NCI-H2107 treated with DMSO at 0.1 percent for 48 hours (cell line): Measurements from ENCODE around the gene CSRNP3.

Source experiments
- DNase-seq: peaks from one replicate; lab custom pipeline; 2025; ENCODE audit not compliant: unreplicated experiment; lab: John Stamatoyannopoulos, UW

CSRNP3 gene, protein sequence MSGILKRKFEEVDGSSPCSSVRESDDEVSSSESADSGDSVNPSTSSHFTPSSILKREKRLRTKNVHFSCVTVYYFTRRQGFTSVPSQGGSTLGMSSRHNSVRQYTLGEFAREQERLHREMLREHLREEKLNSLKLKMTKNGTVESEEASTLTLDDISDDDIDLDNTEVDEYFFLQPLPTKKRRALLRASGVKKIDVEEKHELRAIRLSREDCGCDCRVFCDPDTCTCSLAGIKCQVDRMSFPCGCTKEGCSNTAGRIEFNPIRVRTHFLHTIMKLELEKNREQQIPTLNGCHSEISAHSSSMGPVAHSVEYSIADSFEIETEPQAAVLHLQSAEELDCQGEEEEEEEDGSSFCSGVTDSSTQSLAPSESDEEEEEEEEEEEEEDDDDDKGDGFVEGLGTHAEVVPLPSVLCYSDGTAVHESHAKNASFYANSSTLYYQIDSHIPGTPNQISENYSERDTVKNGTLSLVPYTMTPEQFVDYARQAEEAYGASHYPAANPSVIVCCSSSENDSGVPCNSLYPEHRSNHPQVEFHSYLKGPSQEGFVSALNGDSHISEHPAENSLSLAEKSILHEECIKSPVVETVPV

DNA sequence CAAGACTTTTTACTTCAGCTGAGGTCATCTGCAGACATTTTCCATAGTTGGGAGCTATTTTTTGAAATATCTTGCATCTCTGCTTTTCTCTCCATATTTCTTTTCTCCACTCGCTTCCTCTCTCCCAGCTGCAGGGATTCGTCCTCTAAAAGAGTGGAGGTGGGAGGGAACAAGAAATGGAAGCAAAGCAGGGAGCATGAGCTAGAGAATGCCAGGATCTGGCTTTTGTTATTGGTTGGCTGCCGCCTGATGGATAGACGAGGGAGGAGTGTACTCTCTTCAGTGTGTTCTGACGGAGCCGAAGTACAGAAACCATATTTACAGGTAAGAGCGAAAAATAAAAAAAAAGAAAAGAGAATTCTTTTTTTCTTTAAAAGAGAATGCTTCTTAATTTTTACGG is at the start of gene CSRNP3:
Gene CSRNP3, plus strand, starts transcription at position 282 of the 400 bp plus-strand sequence. CDS start 125,368 bp downstream, outside the sequence.
- peak; percentile 97 for DNase-seq

DNA sequence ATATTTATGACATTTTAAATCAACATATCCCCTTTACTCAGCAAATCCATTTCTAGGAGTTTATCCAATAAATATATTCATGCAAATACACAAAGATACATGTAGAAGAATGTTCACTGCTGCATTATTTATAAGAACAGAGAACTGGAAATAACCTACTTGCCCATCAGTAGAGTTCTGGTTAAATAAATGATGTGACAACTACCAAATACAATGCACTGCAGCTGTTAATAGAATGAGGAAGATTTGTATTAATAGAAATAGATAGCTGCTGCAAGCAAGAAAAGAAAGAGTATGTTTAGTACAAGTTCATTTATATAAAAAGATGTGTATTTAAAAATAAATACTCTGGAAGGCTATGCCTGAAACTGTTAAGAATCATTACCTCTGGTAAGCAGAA is 49.3 kb upstream of the CSRNP3 start:
- DNase-seq = no peak

DNA sequence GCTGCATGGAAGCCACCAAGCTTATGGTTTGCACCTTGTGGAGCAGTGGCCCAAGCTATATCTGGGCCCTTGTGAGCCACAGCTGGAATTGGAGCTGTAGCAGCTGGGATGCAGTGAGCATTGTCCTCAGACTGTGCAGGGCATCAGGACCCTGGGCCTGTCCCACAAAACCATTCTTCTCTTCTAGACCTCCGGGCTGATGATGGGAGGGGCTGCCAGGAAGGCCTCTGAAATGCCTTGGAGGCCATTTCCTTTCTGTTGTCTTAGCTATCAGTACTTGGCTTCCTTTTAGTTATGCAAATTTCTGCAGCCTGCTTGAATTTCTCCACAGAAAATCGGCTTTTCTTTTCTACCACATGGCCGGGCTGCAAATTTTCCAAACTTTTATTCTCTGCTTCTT is 46.4 kb upstream of the CSRNP3 start:
- no peak for DNase-seq

DNA sequence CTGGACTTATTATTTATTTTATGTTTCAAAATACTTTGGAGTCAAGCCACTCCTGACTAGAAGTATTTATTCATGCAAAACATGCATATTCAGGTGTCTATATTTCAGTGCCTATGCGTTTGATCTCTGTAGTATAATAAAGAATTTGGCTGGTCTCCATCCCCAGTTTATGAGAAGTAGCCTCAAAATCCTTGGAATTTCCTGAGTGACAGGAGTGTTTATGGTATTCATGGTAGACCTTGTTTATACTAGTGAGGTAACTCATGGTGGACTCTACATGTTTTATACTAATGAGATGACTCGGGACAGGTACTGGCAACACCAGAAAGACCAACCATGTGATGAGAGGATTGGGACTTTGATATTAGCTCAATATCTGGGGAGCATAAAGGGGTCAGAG is 43.9 kb upstream of the CSRNP3 start:
- DNase-seq = no peak

DNA sequence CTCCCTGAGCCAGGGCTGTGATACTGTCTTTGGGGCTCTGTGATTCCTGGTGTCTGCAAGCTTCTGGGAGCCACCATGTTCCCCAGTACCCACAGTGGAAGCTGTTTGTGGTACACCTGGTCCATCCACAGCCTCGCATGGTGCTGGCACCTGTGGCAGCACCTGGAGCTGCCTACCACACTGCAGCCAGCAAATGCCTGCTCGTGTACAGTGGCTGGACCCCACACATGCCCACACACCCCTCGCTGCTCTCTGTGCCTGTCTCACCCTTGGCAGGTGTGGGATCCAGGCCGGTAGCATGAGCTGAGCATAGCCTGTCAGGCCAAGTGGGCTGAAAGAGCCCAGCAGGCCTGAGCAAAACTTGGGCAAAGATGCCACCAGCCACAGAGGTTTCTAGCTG is 41.8 kb upstream of the CSRNP3 start:
- DNase-seq = no peak

DNA sequence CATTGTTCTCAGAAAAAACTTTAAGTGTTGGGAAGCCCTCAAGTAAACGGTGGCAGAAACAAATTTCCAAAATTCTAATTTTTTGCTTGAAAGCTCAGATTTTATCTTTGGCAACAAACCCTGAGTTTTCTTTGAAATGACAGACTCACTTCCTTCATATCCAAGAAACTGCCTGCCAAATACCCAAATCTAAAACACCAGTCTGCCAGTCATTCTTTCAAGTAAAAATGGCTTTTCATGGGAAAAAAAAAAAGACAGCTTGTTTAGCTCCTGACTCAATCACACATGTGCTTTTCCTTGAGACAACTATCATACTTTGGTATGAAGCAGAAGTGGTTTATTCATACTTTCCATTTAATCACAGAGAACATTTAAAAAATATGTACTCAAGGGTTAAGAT is 40.6 kb upstream of the CSRNP3 start:
- DNase-seq = no peak

DNA sequence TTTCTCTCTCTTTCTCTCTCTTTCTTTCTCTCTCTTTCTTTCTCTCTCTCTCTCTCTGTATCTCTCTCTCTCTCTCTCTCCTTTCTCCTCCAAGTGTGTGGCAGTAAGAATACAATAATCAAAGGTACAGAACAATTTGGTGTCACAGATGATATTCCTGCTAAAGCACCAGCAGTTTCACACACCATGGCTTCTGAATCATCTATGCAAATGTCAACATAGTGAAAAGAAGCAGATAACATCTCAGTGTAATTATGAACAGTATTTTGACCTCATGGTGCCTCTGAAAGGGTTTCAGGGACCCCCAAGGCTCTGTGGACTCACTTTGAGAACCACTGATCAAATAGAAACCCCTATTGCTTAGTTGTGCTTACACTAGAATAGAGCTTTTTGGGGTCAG is 38.5 kb upstream of the CSRNP3 start:
- no peak for DNase-seq

DNA sequence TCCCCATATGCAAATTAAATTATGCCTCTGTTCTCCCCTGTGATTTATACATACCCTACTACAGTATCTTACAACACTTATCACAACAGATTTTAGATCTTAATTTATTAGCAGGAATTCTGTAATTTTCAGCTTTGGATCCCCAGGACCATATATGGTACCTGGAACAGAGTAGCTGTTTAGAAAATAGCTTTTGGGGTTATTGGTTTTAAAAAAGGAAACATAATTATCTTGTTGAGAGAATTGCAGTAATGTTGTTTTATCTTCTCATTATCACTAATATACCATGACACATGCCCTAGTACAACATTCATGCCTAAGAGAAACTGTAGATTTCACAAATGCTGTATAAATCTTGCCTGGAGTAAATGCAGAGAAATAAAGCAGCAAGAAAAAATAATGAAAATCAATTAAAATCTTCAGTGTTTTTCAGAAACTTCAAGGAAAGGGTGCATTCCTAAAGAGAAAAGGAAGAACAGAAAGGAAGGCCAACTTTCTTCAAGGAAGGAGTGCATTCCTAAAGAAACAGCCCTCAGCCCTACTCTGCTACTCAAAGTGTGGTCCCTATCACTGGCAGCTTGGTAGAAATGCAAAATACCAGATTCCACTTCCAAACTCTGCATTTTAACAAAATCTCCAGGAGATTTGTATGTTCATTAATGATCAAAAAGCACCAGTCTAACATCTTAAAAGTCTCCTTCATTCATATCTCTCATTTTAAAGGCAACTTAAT is 37.1 kb upstream of the CSRNP3 start:
- DNase-seq = no peak

DNA sequence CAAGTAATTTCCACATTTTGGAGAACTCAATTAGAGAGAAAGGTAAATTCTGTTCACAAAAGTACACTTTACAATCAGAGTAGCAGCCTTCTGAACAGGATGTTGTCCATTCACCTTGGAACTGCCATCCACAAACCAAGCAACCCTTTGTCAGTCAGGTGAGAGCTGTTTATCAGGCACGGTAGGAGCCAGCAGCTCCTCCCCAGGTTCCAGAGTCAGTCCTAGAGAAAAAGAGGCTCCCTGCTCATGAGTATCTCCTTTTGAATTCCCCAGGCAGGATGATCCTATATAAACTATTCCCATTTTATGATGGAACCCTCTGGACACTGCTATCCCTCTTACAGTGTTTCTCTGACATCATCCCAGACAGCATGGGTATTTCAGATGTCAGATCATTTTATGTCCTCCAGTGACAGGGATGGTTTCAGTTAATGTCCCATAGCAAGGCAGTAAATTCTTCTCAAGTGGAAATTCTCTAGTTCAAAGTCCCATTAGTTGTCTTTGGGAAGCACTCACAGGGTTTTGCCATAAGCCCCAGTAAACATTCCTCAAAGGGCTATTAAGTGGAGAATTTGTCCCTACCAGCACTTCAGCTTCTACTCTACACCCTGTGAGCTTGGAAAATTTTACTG is 34.5 kb upstream of the CSRNP3 start:
- DNase-seq = no peak

DNA sequence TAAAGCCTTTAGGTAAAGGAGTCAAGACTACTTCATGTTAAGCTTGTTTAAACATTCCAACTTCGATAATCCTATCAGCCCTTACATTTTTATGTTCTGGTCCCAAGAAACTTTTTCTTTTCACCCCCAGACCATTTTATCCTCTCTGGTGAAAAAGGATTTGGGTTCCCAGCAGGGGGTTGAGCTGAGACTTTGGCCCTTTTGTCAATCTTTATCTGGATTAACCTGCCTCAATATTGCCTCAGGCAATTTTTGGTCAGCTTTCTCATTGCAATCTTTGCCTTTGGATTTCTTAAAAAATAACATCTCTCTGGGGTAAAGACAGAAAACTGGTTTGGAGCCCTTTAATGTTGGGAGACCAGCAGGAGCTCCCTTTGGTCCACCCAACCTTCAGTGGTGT is 33.9 kb upstream of the CSRNP3 start:
- no peak for DNase-seq

DNA sequence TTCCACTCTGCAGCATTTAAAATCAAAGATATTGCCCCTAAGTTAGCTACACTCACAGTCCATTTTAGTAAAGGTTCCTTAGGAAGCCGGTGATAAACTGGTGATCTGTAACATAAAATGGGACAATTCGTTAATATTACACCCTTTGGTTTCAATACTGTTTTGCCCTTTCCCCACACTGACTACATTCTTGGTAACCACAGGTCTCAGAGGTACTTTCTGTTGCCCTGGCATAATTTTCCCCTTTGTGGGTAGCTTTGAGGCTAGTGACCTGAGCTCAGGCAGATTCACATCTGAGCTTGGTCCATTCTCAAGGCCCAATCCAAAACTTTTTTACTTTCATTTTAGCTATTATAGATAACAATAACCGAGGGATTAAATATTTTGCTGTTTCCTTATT is 32.9 kb upstream of the CSRNP3 start:
- DNase-seq = no peak

DNA sequence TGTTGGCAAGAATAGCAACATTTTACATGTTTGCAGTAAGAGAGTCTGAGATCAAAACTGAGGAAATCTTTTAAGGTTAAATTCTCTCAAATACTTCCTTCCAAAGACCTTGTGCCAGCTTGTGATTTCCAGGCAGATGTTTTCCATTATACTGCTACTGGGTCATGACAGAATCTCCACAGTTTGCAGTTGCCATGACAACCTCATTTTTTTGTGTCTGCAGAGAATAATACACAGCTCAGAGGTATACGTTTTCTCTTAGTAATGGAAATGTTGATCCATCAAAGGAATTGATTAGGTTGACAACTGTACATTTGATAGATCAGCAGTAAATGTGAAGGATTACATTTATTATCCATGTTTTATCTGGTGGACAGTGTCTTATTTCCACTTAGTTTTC is 29.1 kb upstream of the CSRNP3 start:
- DNase-seq = no peak

DNA sequence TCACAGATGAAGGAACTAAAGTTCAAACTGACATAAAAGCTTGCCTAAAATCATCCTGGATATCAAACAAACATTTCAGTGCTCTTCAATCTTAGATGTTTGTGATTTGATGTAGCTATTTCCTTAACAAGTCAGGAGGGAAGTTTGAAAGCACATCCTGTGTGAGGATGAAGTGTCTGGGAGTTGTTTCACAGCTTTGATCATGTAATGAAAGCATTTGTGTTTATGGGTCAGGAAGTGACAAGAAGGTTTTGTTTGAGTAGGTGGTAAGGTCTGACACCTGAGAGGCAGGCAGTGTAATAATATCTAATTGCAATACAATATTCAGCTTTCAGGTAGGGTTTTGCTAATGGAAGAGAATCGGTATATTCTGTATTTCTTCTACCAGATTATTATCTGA is 26.0 kb upstream of the CSRNP3 start:
- no peak for DNase-seq

DNA sequence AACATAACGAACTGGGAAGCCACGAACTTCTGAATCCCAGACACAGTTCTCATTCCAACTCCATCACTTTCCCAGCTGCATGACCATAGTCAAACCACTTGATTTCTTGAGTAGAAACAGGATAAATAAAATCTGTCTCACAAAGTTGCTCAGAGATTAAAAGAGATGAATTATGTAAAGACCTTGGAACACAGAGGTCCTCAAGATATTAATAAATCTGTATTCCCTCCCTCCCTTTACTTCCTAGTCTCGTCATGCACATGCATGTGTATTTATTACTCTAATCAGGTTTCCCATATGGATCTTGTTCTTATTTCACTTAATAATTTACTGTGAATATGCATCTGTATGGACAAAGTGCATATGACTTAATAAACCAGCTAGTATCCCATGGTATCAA is 21.1 kb upstream of the CSRNP3 start:
- DNase-seq = no peak

DNA sequence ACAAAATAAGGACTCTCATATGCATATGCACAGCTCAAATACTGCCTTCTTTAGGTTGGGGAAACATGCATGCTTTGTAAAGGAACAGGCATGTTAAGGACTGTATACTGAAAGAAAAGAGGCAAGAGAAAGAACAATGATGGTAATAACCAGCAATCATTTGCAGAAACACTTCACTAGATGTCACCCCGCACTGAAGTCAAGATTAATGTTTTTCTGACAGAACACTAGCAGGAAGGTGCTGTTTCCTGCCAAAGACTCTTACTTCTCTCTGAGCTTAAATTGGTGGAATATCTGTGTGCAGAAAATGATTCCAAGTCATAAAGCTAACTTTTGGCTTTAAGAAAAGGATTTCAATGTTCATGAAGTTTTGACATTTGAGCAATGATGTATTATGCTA is 19.3 kb upstream of the CSRNP3 start:
- peak; percentile 18 for DNase-seq

DNA sequence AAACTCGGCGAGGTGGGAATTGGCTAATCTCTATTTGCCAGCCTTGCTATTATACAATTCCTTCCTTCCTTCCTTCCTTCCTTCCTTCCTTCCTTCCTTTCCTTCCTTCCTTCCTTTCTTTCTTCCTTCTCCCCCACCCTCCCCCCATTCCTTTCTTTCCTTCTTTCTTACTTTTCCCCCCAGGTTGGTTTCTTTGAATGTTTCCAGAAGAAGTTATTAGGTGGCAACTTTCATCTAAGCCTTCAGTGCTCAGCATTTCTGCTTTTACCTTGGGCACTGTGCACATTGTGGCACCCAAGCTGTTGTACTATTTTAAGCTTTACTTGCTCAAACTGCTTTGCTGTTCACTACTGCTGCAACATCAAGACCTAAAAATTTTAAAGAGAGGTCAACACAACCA is 17.2 kb upstream of the CSRNP3 start:
- no peak for DNase-seq

DNA sequence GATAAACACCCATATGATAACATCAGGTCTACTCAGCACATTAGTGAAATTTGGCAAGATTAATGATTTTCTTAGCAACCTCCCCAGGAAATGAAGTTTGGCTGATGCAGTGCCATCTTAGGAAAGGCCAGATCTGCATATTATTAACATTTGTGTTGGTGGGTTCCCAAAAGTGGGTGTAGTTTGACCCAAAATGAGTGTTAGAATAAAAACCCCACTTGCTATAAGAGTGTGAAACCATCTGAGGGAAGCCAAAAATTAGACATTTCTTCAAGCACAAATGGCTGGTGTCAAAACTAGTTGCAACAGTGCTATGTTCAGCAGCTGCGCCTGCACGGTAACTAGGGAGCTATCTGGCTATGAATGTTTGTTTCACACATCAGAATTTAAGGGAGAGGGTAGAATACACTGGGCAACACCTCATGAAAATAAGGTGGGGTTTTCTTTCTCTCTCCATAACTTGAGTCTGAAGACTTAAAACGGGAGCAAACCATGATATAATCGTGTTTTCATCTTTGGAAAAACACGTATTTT is 15.9 kb upstream of the CSRNP3 start:
- no peak for DNase-seq

DNA sequence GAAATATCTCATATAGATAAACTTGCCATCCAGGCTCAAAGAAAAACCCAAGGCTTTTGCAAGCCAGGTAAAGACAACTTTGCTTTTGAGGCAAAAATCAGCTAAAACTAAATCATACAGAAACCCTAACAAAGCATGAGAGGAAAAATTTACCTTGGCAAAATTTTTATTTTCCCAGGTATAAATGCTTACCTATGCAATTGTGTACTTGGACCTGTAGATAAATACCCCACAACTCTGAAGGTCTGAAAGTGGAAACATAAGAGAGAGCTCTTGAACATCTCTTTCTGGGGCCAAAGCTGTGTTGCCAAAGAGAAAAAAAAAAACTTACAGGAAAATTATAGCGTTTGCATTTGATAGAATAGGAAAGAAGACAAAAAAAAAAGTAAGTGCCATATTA is 14.6 kb upstream of the CSRNP3 start:
- DNase-seq = no peak

DNA sequence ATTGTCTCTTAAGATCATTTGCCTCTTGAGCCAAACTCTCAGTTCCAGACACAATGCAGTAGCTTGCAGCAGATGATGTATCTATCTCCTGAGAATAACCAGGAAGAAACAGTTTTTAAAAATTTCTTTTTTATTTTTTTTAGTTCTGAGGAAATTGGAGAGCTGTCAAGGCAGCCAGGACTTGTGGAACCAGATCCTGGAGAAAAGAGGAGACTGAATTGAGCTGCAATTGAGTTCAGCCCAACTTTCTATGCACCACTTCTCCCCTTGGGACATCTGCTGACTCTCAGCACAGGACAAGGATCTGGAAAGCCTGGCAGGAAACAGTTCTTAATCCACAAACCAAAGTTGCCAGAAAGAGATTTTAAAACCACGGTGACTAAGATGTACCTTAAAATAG is 13.5 kb upstream of the CSRNP3 start:
- DNase-seq = no peak

DNA sequence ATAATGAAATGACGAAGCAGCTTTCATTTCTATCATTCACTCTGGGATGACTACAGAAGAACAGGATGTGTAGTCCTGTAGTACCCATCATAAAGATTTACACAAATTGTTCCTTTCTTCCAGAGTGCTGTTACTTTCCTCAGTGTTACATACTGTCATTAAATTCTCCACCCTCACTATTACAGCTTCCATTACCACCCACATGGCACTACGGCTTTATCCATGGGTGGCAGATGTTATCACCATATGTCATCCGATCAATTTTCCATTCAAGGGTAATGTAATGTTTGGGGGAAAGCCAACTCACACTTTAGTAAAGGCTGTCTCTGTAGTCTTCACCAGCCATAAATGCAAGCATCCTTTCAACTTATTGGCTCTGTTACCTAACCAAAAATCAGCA is 7.1 kb upstream of the CSRNP3 start:
- DNase-seq = peak; percentile 81

DNA sequence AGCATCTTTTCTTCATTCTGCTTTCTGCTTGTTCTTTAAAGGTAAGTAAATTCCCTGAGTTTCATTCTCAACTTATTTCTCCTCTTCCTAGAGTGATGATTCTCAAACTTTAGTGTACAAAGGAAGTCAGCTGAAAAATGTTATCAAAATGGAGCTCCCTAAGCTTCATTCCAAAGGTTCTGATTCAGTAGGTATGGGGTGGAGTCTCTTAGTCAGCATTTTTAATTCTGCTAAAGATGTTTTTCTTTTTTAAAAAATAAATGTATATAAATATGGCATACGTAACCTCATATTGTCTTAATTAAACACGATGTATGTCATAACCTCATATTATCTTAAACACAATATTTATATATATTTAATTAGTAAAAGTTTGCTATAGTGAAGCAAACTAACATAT is 3.1 kb upstream of the CSRNP3 start:
- no peak for DNase-seq

DNA sequence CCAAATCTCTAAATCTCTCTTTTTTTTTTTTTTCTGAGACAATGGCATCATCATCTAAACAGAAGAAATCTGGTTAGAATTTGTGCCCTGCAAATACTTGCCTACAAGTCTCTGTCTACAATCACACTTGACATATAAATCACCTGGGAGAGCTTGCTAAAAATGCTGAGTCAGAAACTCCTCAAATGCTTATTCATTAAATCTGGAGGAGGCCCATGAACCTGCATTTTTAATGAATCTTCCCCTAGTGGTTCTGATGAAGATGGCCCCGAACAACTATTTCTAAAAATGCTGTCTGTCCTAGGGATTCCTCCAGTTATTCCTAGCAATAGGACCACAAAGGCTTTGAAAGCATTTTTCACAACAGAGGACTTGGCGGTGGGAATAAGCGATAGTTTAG is 1.6 kb upstream of the CSRNP3 start:
- DNase-seq = no peak
